Measurements from ENCODE around the gene IRGQ. TPM values are rescaled to one million over a fixed set of nuclear protein-coding genes. Genes with fewer than 3 reads are reported as not detected.

IRGQ gene
- total RNA-seq, 1 donor from 2014 or later: 41.7 TPM

DNA sequence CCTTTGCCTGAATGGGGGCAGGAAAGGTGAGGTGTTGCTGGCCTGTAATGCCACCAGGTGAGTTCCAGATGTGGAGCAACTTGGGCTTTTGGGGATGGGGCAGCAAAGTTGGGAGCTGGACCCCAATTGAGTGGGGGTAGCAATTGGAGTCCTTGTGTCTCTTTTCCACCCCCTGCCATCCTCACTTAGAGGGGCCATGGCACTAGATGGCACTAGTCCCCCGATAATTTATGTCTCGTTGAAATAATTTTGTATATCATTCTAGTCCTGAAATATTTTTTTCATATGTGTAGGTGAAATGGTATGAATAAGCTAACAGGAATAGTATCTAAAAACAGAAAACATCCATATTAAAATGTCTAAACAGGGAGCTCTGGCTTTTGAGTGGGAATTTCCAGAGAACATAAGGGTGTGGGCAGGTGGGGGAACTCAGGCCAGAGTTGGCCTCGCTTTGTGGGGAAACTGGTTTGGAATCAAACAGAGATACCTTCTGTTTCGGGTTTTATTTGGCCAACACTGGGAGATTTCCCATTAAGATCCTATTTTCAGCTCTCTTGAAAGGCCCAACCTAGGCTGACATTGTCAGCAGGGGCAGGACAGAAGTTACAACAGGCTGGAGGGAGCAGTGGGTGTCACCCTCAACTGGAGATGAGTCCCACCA is 3.8 kb upstream of the IRGQ start:
- Mint-ChIP-seq H3K27ac (ENCODE audit: unreplicated experiment) (no peak overlapping the region), H3K4me3 (ENCODE audit: unreplicated experiment) (no peak overlapping the region), H3K9me3 (ENCODE audit: low read depth) (no peaks in the 10 kb centered on the region), H3K27me3 (ENCODE audit: low read depth) (no peaks in the 10 kb centered on the region), H3K36me3 (ENCODE audit: low read depth) (peaks cover 2% of the 10 kb centered on the region), H3K4me1 (ENCODE audit: low read depth) (peaks cover 22% of the 10 kb centered on the region)
- DNase-seq (ENCODE audit: low spot score): no peak
- TF ChIP-seq, protein P1, sequence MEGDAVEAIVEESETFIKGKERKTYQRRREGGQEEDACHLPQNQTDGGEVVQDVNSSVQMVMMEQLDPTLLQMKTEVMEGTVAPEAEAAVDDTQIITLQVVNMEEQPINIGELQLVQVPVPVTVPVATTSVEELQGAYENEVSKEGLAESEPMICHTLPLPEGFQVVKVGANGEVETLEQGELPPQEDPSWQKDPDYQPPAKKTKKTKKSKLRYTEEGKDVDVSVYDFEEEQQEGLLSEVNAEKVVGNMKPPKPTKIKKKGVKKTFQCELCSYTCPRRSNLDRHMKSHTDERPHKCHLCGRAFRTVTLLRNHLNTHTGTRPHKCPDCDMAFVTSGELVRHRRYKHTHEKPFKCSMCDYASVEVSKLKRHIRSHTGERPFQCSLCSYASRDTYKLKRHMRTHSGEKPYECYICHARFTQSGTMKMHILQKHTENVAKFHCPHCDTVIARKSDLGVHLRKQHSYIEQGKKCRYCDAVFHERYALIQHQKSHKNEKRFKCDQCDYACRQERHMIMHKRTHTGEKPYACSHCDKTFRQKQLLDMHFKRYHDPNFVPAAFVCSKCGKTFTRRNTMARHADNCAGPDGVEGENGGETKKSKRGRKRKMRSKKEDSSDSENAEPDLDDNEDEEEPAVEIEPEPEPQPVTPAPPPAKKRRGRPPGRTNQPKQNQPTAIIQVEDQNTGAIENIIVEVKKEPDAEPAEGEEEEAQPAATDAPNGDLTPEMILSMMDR (IDR thresholded peaks at IDR 0.05): peak; percentile 26

DNA sequence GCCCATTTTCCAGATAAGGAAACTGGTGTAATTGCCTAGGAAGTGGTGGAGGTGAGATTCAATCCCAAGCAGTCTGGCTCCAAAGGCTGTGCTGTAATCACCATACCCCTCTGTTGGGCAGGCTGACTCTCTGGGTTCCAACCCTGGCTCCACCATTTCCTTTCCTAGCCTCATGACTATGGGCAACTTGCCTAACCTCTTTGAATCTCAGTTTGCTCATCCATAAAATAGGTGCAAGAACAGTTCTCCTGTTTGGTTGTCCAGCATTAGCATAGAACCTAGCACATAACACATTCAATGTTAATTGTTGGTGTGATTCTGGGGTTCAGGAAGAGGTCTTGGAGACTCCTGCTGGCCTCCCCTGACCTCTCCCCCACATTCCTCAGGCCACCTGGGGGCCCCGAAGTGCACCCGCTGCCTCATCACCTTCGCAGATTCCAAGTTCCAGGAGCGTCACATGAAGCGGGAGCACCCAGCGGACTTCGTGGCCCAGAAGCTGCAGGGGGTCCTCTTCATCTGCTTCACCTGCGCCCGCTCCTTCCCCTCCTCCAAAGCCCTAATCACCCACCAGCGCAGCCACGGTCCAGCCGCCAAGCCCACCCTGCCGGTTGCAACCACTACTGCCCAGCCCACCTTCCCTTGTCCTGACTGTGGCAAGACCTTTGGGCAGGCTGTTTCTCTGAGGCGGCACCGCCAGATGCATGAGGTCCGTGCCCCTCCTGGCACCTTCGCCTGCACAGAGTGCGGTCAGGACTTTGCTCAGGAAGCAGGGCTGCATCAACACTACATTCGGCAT is 2.7 kb upstream of the IRGQ start:
- H3K4me3 Mint-ChIP-seq (ENCODE audit: unreplicated experiment): no peak overlapping the region
- no peak overlapping the region for H3K27ac Mint-ChIP-seq (ENCODE audit: unreplicated experiment)
- H3K36me3 Mint-ChIP-seq (ENCODE audit: low read depth): peaks cover 5% of the 10 kb centered on the region
- no peaks in the 10 kb centered on the region for H3K9me3 Mint-ChIP-seq (ENCODE audit: low read depth)
- H3K27me3 Mint-ChIP-seq (ENCODE audit: low read depth): no peaks in the 10 kb centered on the region
- TF ChIP-seq, protein P1 (IDR thresholded peaks at IDR 0.05): no peak
- DNase-seq (ENCODE audit: low spot score): no peak
- peaks cover 33% of the 10 kb centered on the region for H3K4me1 Mint-ChIP-seq (ENCODE audit: low read depth)

DNA sequence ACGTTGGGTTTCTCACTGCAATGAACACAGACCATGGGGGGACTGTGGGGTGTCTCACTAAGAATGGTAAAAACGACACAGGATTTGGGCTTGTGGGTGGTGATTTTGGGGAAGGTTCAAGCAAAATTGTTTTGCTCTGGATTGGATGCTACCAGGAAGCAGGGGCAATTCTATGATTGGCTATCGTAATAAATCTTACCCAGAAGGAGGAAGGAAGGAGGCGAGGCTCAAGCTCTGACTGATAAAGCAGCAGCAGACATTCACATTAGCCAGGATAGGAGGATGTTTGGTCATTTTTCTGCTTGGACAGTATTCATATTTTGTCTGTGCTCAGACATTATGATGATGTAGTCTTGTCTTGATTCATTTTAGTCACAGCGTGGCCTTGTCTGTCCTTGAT is 1.9 kb upstream of the IRGQ start:
- Mint-ChIP-seq H3K4me1 (ENCODE audit: low read depth) (peaks cover 38% of the 10 kb centered on the region), H3K4me3 (ENCODE audit: unreplicated experiment) (peak overlapping the region; percentile 100), H3K27me3 (ENCODE audit: low read depth) (no peaks in the 10 kb centered on the region), H3K36me3 (ENCODE audit: low read depth) (peaks cover 9% of the 10 kb centered on the region), H3K9me3 (ENCODE audit: low read depth) (no peaks in the 10 kb centered on the region), H3K27ac (ENCODE audit: unreplicated experiment) (peak overlapping the region; percentile 73)
- TF ChIP-seq, protein P1 (IDR thresholded peaks at IDR 0.05): no peak
- DNase-seq (ENCODE audit: low spot score): no peak

DNA sequence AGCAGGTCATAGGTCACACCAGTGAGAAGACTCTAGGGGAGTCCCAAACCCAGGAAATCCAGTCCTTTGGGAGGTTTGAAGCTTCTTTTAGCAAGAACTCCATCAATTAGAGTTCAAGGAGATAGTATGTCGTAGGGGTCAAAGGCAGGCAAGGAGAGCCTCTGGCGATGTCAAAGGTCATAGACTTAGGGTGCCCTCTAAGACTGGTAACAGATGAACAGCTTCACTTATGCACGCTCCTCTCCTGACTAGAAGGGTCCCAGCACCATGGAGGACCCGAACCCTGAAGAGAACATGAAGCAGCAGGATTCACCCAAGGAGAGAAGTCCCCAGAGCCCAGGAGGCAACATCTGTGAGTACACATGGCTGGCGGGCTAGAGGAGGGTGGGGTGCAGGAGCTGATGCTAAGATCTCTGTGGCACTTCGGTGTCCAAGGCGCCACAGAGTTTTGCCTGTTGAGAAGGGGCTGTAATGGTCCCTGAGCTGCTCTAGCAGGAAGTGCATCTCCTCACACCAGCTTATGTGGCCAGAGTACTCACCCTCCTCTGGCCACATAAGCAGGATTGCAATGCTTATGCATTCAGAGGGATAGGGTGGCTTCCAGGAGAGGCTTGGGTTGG is 1.0 kb upstream of the IRGQ start:
- TF ChIP-seq, protein P1 (IDR thresholded peaks at IDR 0.05): peak; percentile 2
- peak overlapping the region; percentile 100 for H3K4me3 Mint-ChIP-seq (ENCODE audit: unreplicated experiment)
- H3K36me3 Mint-ChIP-seq (ENCODE audit: low read depth): peaks cover 13% of the 10 kb centered on the region
- H3K27ac Mint-ChIP-seq (ENCODE audit: unreplicated experiment): peak overlapping the region; percentile 100
- no peak for DNase-seq (ENCODE audit: low spot score)
- H3K9me3 Mint-ChIP-seq (ENCODE audit: low read depth): no peaks in the 10 kb centered on the region
- no peaks in the 10 kb centered on the region for H3K27me3 Mint-ChIP-seq (ENCODE audit: low read depth)
- peaks cover 41% of the 10 kb centered on the region for H3K4me1 Mint-ChIP-seq (ENCODE audit: low read depth)

DNA sequence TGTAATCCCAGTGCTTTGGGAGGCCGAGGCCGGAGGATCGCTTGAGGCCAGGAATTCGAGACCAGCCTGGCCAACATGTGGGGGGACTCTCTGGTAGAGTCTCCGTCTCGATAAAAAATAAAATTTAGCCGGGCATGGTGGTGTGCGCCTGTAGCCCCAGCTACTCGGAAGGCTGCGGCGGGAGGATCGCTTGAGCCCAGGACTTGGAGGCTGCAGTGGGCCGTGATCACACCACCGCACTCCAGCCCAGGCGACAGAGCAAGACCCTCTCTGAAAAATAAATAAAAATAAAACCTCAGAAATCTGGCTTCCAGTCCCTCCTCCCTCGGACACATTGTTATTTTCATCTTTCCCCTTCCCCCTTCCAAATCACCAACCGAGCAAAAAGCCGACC is 332 bp downstream of the IRGQ start:
- DNase-seq (ENCODE audit: low spot score): no peak
- Mint-ChIP-seq H3K4me3 (ENCODE audit: unreplicated experiment) (peak overlapping the region; percentile 100), H3K27me3 (ENCODE audit: low read depth) (no peaks in the 10 kb centered on the region), H3K9me3 (ENCODE audit: low read depth) (no peaks in the 10 kb centered on the region), H3K36me3 (ENCODE audit: low read depth) (peaks cover 19% of the 10 kb centered on the region), H3K27ac (ENCODE audit: unreplicated experiment) (peak overlapping the region; percentile 100), H3K4me1 (ENCODE audit: low read depth) (peaks cover 41% of the 10 kb centered on the region)
- TF ChIP-seq, protein P1 (IDR thresholded peaks at IDR 0.05): no peak

All from chondrocyte (in vitro differentiated cells).